Hematopoietic multipotent progenitor cell treated with erythropoietin and hydrocortisone succinate and interleukin-3 and kit ligand, for 8 days (in vitro differentiated cells): ENCODE measurements around the gene PCBD2.
"Not testable (repeated sequence)": the region's sequence is repeated elsewhere in the genome, so short reads cannot be mapped to it uniquely, and the experiment has no call there.

Source experiments
- DNase-seq: peaks from one replicate; pipeline ENCODE4 v3.0.0-alpha.2; 2015

The PCBD2 gene

GRCh38 chr5:134964359-134965270, 59.7 kb downstream of the PCBD2 start:
- no peak for DNase-seq

GRCh38 chr5:134965271-134965825, 60.4 kb downstream of the PCBD2 start:
- DNase-seq, result no peak

- no peak for DNase-seq
These were observed 62.7 kb downstream of the PCBD2 start, which contains the start of gene CATSPER3 for GRCh38 chr5:134967607-134968006. Gene CATSPER3, plus strand, starts transcription at chr5:134967907. Its CDS starts 85 bp downstream, at chr5:134967992.

- DNase-seq, result no peak
These were observed 63.1 kb downstream of the PCBD2 start for GRCh38 chr5:134968055-134968454.

DNA sequence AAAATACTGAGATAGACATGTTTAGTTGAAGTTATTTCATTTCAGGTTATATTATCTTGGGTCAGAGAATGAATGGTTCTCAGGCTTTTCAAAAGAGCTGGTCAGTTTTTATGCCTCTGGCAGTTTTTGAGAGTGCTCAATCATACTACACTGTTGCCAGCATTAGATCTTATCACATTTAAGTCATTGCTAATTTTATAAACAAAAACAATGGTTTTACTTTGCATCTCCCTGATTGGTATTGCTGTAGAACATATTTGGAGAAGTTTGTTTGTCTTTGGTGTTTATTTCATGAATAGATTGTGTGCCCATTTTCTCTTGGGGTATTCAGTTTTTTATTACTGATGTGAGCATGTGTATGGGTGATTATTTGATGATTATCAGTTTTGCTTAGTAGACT, 64.2 kb downstream of the PCBD2 start:
- DNase-seq, result no peak

- no peak for DNase-seq
These were observed 70.3 kb downstream of the PCBD2 start for GRCh38 chr5:134975078-134975715.

GRCh38 chr5:134975843-134976242, 70.9 kb downstream of the PCBD2 start:
- no peak for DNase-seq

DNA sequence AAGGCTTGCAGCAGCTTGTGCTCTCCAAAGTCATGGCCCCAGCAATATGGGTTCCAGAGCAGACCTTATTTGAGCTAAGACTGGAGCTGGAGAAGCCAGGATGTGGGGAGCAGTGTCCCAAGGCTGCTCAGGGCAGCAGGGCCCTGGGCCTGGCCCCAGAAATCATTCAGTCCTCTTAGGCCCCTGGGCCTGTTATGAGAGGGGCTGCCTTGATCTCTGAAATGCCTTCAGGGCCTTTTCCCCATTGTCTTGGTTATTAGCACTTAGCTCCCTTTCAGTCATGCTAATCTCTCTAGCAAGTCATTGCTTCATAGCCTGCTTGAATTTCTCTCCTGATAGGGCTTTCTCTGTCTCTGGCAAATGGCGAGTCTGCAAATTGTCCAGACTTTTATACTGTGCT, 71.9 kb downstream of the PCBD2 start:
- no peak for DNase-seq

- DNase-seq, result no peak
These were observed 74.5 kb downstream of the PCBD2 start for GRCh38 chr5:134979416-134979815.

DNA sequence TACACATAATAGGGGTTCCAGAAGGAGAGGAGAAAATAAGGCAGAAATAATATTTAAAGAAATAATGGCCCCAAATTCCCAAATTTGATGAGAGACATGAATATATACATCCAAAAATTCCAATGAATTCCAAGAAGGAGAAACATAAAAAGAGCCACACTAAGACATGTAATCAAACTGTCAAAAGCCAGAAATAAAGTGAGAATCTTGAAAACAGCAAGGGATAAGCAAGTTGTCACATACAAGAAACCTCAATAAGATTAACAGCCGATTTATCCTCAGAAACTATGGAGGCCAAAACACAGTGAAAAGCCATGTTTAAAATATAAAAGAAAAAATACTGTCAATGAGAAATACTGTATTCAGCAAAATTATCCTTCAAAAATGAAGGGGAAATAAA, 77.3 kb downstream of the PCBD2 start:
- DNase-seq, result no peak

GRCh38 chr5:134989266-134989830, 84.4 kb downstream of the PCBD2 start:
- DNase-seq, result no peak

DNA sequence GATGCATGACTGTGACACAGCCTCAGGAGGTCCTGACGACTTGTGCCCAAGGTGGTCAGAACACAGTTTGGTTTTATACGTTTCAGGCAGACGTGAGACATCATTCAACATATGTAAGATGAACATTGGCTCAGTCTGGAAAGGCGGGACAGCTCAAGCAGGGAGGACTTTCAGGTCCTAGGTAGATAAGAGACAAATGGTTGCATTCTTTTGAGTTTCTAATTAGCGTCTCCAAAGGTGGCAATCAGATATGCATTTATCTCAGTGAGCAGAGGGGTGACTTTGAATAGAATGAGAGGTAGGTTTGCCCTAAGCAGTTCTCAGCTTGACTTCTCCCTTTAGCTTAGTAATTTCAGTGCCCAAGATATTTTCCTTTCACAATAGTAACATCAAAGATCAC, 85.3 kb downstream of the PCBD2 start:
- not testable (repeated sequence) for DNase-seq

DNA sequence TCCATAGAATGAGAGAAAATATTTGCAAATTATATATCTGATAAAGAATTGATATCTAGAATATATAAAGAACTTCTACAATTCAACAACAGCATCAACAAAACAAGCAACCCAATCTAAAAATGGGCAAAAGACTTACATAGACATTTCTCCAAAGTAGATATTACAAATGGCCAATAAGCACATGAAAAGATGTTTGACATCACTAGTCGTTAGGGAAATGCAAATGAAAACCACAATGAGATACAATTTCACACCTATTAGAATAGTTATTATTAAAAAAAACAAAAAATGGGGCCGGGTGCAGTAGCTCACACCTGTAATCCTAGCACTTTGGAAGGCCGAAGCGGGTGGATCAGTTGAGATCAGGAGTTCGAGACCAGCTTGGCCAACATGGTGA, 87.2 kb downstream of the PCBD2 start:
- no peak for DNase-seq

DNA sequence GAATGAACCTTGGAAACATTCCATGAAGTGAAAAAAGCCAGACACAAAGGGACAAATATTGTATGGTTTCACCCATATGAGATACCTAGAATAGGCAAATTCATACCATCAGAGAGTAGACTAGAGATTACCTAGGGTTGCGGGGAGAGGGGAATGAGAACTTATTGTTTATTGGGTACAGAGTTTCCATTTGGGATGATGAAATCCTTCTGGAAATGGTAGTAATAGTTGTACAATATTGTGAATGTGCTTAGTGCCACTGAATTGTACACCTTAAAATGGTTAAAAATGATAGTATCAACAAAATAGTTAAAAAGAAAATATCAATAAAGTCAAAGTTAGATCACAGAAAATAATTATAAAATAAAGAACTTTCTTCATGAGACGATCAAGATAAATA, 88.2 kb downstream of the PCBD2 start:
- no peak for DNase-seq

DNA sequence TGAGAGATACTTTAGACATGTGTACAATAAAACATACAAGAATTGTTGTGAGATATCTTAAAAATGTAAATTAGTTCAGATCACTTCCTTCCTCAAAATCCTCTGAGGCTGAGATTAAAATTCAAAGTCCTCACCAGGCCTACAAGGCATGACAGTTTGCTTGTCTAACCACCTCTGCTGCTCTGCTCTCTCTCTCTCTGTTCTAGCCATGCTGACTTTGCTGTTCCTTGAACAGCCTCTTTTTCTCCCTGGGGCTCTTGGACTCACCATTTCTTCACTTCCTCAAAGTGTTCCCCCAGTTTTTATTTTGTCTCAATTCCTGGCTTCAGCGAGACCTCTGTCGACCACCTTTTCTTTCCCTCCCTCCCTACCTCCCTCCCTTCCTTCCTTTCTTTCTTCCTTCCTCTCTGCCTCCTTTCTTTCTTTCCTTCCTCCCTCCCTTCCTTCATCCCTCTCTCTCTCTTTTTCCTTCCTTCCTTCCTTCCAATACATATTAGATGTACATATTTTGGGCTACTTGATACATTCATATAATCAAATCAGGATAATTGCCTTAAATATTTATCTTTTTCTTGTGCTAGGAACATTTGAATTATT, 89.7 kb downstream of the PCBD2 start:
- no peak for DNase-seq

DNA sequence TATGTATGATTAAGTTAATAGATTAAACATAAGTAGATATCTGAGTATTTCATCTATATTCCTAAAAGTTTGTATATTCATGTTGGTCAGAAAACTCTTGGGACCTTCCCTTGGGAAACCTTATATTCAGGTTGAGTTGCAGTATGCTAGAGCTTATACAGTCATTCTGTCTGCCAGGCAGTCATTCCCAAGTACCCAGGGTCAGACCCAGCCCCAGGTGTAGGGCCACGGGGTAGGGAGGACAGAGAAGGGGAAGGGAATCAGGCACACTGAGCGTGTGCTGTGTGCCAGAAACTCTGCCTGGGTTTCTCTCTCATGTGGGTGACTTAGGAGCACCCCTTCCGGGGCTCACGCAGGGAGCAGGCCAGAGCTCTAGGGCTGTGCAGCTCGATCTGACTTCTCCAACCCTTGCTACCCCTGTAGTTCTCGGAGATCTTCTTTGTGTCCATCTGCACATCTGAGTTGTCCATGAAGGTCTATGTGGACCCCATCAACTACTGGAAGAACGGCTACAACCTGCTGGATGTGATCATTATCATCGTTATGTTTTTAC, 91.0 kb downstream of the PCBD2 start:
- DNase-seq, result no peak

DNA sequence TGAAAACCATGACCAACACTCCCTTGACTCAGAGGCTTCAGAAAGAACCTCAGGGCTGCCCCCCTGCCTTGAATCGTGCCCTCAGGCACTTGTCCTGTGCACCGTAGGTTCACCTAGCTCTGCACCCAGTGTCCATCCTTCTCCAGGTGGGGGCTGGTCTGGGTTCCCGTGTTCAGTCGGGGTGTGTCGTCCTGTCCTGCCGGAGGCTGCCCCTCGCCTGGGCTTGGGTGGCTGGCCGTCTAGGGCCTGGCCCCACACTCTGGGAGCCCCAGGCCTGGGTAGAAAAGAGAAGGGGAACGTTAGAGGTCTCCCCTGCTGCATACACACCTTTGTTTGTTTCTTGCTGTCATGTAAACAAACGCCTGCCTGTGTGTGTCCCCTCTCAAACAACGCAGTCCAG, 92.1 kb downstream of the PCBD2 start:
- no peak for DNase-seq

DNA sequence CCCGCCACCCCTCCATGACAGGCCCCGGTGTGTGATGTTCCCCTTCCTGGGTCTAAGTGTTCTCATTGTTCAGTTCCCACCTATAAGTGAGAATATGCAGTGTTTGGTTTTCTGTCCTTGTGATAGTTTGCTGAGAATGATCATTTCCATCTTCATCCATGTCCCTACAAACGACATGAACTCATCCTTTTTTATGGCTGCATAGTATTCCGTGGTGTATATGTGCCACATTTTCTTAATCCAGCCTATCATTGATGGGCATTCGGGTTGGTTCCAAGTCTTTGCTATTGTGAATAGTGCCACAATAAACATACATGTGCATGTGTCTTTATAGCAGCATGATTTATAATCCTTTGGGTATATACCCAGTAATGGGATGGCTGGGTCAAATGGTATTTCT, 93.1 kb downstream of the PCBD2 start:
- not testable (repeated sequence) for DNase-seq

- no peak for DNase-seq
These were observed 99.4 kb downstream of the PCBD2 start for GRCh38 chr5:135004376-135004775.

DNA sequence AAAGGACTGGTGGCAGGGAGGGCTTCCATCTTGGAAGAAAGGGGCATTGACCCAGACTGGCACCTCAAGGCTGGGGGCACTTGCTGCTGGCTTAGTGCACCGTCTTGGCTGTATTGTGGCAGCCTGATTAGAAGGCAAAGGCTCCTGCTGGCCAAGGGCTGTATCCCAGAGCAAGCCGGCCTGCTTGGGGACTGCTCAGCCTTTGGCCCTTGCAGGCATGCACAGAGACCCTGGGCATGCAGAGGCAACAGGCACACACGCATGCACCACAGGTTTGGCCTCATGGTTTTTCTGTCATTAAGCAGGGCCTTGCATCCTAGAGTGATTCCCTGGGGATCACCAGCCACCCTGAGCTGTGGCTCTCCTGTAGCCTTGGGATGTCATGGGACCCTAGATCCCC, 100.1 kb downstream of the PCBD2 start:
- no peak for DNase-seq

DNA sequence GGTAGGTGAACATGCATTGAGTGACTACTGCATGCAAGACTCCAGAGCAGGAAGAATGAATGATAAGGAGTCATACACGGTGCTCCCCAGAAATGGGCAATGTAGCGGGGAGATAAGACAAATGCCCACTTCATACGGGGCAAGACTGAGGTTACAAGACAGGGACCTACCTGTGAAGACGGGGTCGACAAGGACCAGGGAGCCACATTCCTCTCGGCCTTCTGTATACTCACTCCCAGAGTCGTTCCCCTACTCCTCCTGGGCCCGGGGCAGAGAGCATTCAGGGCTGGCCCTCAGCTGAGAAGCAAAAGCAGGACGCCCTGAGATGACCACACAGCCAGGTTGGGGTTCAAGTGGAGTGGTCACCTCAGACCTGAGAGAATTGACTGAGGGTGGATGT, 102.4 kb downstream of the PCBD2 start:
- no peak for DNase-seq

DNA sequence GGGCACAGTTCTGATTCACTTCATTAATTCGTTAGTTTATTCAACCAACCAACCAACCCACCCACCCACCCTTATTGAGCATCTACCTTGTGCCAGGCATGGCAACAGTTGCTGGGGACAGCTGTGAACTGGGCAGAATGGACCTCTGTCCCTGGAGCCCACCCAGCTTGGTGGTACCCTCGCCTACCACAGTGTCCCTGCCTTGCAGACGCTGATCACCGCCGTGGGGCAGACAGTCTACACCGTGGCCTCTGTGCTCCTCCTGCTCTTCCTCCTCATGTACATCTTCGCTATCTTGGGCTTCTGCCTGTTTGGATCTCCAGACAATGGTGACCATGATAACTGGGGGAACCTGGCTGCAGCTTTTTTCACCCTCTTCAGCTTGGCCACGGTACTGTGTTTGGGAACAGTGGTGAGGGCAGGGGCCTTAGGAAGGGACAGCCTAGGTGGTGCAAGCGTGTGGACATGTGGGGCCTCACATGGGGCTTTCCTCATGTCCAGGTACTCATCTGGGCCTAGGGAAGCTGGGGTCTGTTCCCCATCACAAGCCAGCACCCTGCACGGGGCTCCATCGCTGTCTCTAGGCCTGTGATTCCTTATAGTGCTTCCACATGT, 102.9 kb downstream of the PCBD2 start:
- DNase-seq, result no peak
